Stimulated activated CD4-positive, alpha-beta T cell treated with anti-CD3 and anti-CD28 coated beads, Interleukin-15, amount 100 ng/mL, for 48 hours (primary cell): ENCODE results near the gene SLC16A6.
"Not testable (repeated sequence)": the region's sequence is repeated elsewhere in the genome, so short reads cannot be mapped to it uniquely, and the experiment has no call there.

ENCODE experiments used
- DNase-seq, 2 donors: peaks; one replicate each; pipeline ENCODE4 v3.0.0-alpha.2; 2020; ENCODE audit warnings: low read depth in 2 of 2

Gene SLC16A6

GRCh38 chr17:68310152-68310551 lies 19.2 kb upstream of the SLC16A6 start:
- peak in 1 of 2 donors; percentile 37 for DNase-seq

GRCh38 chr17:68309066-68309670 lies 18.2 kb upstream of the SLC16A6 start:
- DNase-seq = not testable (repeated sequence)

GRCh38 chr17:68308486-68308885 lies 17.6 kb upstream of the SLC16A6 start:
- not testable (repeated sequence) for DNase-seq

GRCh38 chr17:68307443-68307842 lies 16.5 kb upstream of the SLC16A6 start:
- DNase-seq = no peak

- no peak for DNase-seq
Measured at GRCh38 chr17:68306819-68307218, 15.9 kb upstream of the SLC16A6 start.

- DNase-seq = no peak
Measured at GRCh38 chr17:68305142-68305541, 14.2 kb upstream of the SLC16A6 start.

- no peak for DNase-seq
Measured at GRCh38 chr17:68304706-68305105, 13.8 kb upstream of the SLC16A6 start.

GRCh38 chr17:68302666-68303065 lies 11.7 kb upstream of the SLC16A6 start:
- DNase-seq = no peak

GRCh38 chr17:68302066-68302564 lies 11.2 kb upstream of the SLC16A6 start:
- no peak for DNase-seq

- DNase-seq = no peak
Measured at GRCh38 chr17:68301438-68301959, 10.6 kb upstream of the SLC16A6 start.

GRCh38 chr17:68299817-68300216 lies 8.9 kb upstream of the SLC16A6 start:
- DNase-seq = no peak

GRCh38 chr17:68298601-68299000 lies 7.7 kb upstream of the SLC16A6 start:
- no peak for DNase-seq

- no peak for DNase-seq
Measured at GRCh38 chr17:68297195-68297594, 6.3 kb upstream of the SLC16A6 start.

GRCh38 chr17:68296217-68297191 lies 5.6 kb upstream of the SLC16A6 start:
- peak; percentile 26 to 34 for DNase-seq

- DNase-seq = peak; percentile 24 to 55
Measured at GRCh38 chr17:68295086-68295485, 4.2 kb upstream of the SLC16A6 start.

- DNase-seq = no peak
Measured at GRCh38 chr17:68294617-68295016, 3.7 kb upstream of the SLC16A6 start.

GRCh38 chr17:68294196-68294555 lies 3.2 kb upstream of the SLC16A6 start:
- no peak for DNase-seq

GRCh38 chr17:68293490-68294195 lies 2.7 kb upstream of the SLC16A6 start:
- DNase-seq = no peak

GRCh38 chr17:68292689-68293040 lies 1.7 kb upstream of the SLC16A6 start:
- no peak for DNase-seq

- peak; percentile 78 to 83 for DNase-seq
Measured at GRCh38 chr17:68291836-68292688, 1.1 kb upstream of the SLC16A6 start.
